Heart left ventricle (tissue), 16 donors: ENCODE measurements around the gene F2RL2. TPM values are rescaled to one million over a fixed set of nuclear protein-coding genes. Genes with fewer than 3 reads are reported as not detected.

Experiments
- ATAC-seq, 4 donors: fragments of 200-7000 bp; cut with Tn5 transposase; one replicate each; pipeline ENCODE4 v1.9.1; 2020 to 2022; ENCODE audit warnings: moderate library complexity in 4 of 4, mild to moderate bottlenecking in 3 of 4, moderate number of reproducible peaks in 1 of 4
- DNase-seq, 5 donors: peaks; one replicate each; pipeline ENCODE4 v3.0.0-alpha.2; 2020
- H3K27ac ChIP-seq, 12 donors: fragments of 200-600 bp; sonication (generic) in 4 of 12; one replicate each; pipeline versions ENCODE4 v1.5.0 to v1.8.0; 2016 to 2022; ENCODE audit warnings: mild to moderate bottlenecking in 2 of 12
- H3K27me3 ChIP-seq, 9 donors: fragments of 200-600 bp; sonication (generic) in 2 of 9; one replicate each; pipeline versions ENCODE4 v1.5.1 to v1.8.0; 2016 to 2022; ENCODE audit warnings: mild to moderate bottlenecking in 3 of 9
- H3K36me3 ChIP-seq, 9 donors: fragments of 200-600 bp; sonication (generic) in 2 of 9; one replicate each; pipeline versions ENCODE4 v1.5.0 to v1.8.0; 2018 to 2022; ENCODE audit warnings: mild to moderate bottlenecking in 2 of 9
- H3K4me1 ChIP-seq, 12 donors: fragments of 200-600 bp; sonication (generic) in 4 of 12; one replicate each; pipeline versions ENCODE4 v1.5.0 to v1.8.0; 2016 to 2022; ENCODE audit warnings: mild to moderate bottlenecking in 3 of 12
- H3K4me3 ChIP-seq, 12 donors: fragments of 200-600 bp; sonication (generic) in 4 of 12; one replicate each; pipeline versions ENCODE4 v1.5.0 to v1.8.0; 2017 to 2022; ENCODE audit warnings: mild to moderate bottlenecking in 9 of 12, moderate library complexity in 4 of 12
- H3K9me3 ChIP-seq, 12 donors: fragments of 200-600 bp; sonication (generic) in 4 of 12; one replicate each; pipeline versions ENCODE4 v1.5.0 to v1.8.0; 2016 to 2022; ENCODE audit warnings: mild to moderate bottlenecking in 1 of 12
- POLR2A ChIP-seq, 2 donors: fragments of 450-650 bp; IDR thresholded peaks; one replicate each; pipeline ENCODE4 v1.6.1; 2017; ENCODE audit warnings: antibody characterized with exemption in 2 of 2, mild to moderate bottlenecking in 2 of 2, moderate library complexity in 2 of 2
- WGBS, 4 donors: extraction: QIAGEN DNeasy Blood & Tissue Kit in 2 of 4; methylation state at CpG; one replicate each; pipeline versions ENCODE4 v1.1.5 to v1.1.7; 2013 to 2018; 5-methylcytosine and 5-hydroxymethylcytosine counted together
- intact Hi-C, 10 donors: fragments of 100-400 bp; cut with DNase I; formaldehyde crosslinking; loops; one replicate each; pipeline versions ENCODE4 v1.11.1 to v1.14.2; 2022
- polyA plus RNA-seq, 2 donors: library from polyadenylated mRNA; stranded (reverse); fragments of 200-250 nt; gene quantifications; one replicate each; pipeline ENCODE4 v1.2.3, GENCODE V29; 2013
- total RNA-seq, 9 donors: library from RNA; depleted of rRNA in 2 of 9; stranded (reverse); fragments of >200 nt in 2 of 9; fragmentation: NEBNext Ultra II Directional in 3 of 9; extraction: Animal tissue kit (Norgen Biotek cat#: 25700) in 3 of 9; gene quantifications; one replicate each; pipeline versions ENCODE4 v1.1.0 to v1.2.4, GENCODE V29; 2016 to 2023
- TF ChIP-seq, protein P1 (sequence below), 12 donors: fragments of 200-600 bp; sonication (generic) in 4 of 12; IDR thresholded peaks; one replicate each; pipeline versions ENCODE4 v1.5.0 to v1.8.0; 2018 to 2022; ENCODE audit warnings: antibody characterized with exemption in 12 of 12, mild to moderate bottlenecking in 5 of 12
- donor health status: ischemic (EF 13 %, LVEDD 7.1; RV severe dilation, severe dysfunction).
- donor health status: healthy with polysubstance abuse.
- donor health status: DM: no; HTN: yes; CAD: no.
- donor health status: DM: no; HTN: no; CAD: no.
- donor health status: ischemic (EF 25% LVEDD 6.9; RV normal size, moderate dysfunction).
- donor health status: ischemic (EF 25% LVEDD 5.7; RV mildly dilated, moderate dysfunction).
- donor health status: healthy.
- donor health status: DM: yes; HTN: yes; CAD: no.
- donor health status: ischemic (EF 35%, LVEDD 5.7; RV mildly dilated, moderate dysfunction).
- donor health status: nonischemic (EF 11% LVEDD 7.7; RV severe dilation, severe dysfunction).
- donor health status: DM: yes; HTN: yes; CAD: no.
- donor health status: PGD.
- donor health status: ischemic (EF 29% LVEDD 5.4; RV normal size, mild dysfunction).
- donor health status: nonischemic (EF 23%, LVEDD 6.1; RV moderate dilation, normal function).

Gene F2RL2
- total and polyA plus RNA-seq, 11 donors = 0.08 to 1.7 (median 0.52) TPM

DNA sequence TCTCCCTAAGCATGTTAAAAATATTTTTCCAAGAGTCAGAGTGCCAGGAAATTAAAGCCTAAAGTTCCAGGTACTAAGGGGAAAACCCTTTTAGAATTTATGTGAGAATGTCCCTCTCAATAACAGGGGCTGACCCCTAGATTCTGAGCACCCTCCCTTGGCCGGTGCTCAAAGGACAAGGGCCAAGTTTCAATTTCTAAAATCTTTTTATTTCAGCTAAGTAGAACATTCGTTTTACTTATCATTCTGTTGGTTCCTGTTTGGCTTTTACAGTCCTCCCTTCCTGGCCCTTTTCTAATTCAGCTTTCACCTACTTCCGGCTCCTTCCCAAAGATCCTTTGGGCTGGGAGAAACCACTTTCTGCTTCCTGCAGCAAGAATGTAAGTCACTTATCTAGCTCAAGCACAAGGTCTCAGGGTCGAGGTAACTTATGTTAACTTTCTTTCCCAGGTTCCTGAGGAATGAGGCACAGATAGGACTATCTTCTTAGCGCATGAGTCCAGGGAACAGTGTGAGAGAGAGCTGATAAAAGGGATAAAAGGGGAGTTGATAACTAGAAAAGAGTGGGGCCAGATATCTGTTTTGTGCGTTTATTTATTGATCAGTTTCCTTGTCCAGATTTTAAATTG is 34.6 kb upstream of the F2RL2 start:
- Histone ChIP-seq H3K27me3 (no peaks in the 10 kb centered on the region), H3K36me3 (peaks cover 0 to 57% (median 0%) of the 10 kb centered on the region in 9 donors), H3K27ac (peak overlapping the region in 5 of 12 donors; percentile 23 to 52 (median 35)), H3K4me1 (peaks cover 0 to 13% (median 2%) of the 10 kb centered on the region in 12 donors), H3K9me3 (no peaks in the 10 kb centered on the region), H3K4me3 (no peak overlapping the region)
- intact Hi-C loops = no loop called here
- WGBS, 4 donors = 29 to 43% (median 40%) methylated on average over 6 of the region's 6 CpGs
- DNase-seq (no peak), ATAC-seq (no peak)
- TF ChIP-seq POLR2A (IDR thresholded peaks at IDR 0.05) = no peak
- TF ChIP-seq, protein P1, sequence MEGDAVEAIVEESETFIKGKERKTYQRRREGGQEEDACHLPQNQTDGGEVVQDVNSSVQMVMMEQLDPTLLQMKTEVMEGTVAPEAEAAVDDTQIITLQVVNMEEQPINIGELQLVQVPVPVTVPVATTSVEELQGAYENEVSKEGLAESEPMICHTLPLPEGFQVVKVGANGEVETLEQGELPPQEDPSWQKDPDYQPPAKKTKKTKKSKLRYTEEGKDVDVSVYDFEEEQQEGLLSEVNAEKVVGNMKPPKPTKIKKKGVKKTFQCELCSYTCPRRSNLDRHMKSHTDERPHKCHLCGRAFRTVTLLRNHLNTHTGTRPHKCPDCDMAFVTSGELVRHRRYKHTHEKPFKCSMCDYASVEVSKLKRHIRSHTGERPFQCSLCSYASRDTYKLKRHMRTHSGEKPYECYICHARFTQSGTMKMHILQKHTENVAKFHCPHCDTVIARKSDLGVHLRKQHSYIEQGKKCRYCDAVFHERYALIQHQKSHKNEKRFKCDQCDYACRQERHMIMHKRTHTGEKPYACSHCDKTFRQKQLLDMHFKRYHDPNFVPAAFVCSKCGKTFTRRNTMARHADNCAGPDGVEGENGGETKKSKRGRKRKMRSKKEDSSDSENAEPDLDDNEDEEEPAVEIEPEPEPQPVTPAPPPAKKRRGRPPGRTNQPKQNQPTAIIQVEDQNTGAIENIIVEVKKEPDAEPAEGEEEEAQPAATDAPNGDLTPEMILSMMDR (IDR thresholded peaks at IDR 0.05) = no peak

DNA sequence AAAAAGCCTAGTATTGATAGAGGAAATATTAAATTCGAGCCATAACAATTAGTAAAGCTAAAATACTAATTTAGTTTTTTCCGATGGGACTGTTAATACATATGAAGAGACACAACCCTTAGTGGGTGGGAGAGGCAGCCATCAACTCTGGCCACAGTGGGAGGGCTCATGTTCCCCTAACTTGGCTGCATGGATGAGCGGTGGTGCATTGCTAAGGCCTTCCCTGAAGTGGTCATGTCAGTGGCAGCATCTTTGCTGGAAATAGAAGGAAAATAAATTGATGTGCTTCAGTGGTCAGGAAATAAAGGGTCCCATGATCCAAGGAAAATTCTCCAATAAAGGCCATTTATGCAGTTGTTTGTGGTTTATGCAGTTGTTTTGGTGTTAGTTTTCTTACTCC is 33.9 kb upstream of the F2RL2 start:
- peaks cover 0 to 13% (median 2%) of the 10 kb centered on the region in 12 donors for H3K4me1 ChIP-seq
- H3K4me3 ChIP-seq = no peak overlapping the region
- H3K27ac ChIP-seq = peak overlapping the region in 2 of 12 donors; percentile 23 to 52
- intact Hi-C loops = no loop called here
- WGBS, 4 donors = 93 to 96% (median 94%) methylated on average over 3 of the region's 3 CpGs
- H3K9me3 ChIP-seq = no peaks in the 10 kb centered on the region
- peaks cover 0 to 50% (median 0%) of the 10 kb centered on the region in 9 donors for H3K36me3 ChIP-seq
- no peak for TF ChIP-seq POLR2A (IDR thresholded peaks at IDR 0.05)
- TF ChIP-seq, protein P1 (IDR thresholded peaks at IDR 0.05) = no peak
- DNase-seq (no peak), ATAC-seq (no peak)
- H3K27me3 ChIP-seq = no peaks in the 10 kb centered on the region

DNA sequence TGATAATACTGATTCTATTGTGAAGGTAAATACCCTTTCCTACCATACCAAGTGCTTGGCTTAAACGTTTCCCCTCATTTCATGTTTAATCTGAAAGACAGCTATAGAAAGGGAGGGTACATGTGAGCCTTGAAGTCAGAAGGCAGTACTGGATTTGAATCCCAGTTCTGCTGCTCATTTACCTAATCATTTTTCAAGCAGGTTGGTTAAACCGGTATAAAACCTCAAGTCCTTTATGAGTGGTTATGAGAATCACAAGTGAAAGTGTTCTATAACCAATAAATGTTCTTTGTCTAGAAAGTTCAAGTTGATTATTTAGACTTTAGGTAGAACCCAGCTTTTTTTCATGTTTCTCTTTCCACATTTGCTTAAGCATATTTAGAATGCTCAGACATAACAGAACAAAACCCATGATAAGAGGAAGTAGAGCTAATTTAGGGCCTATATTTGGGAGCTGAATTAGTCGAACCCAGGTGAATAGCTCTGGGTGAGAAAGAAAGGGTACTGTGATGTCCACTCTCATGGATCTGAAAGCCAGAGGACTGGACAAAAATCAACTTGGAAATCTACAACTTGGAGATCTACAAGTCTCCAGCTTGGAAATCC is 29.7 kb upstream of the F2RL2 start:
- WGBS, 4 donors = 83 to 90% (median 85%) methylated on average over 3 of the region's 3 CpGs
- H3K9me3 ChIP-seq = peaks cover 0 to 26% (median 14%) of the 10 kb centered on the region in 12 donors
- intact Hi-C loops = no loop called here
- no peaks in the 10 kb centered on the region for H3K27me3 ChIP-seq
- H3K36me3 ChIP-seq = peaks cover 0 to 21% (median 0%) of the 10 kb centered on the region in 9 donors
- no peak overlapping the region for H3K27ac ChIP-seq
- no peak for ATAC-seq
- no peak for DNase-seq
- peaks cover 0 to 7% (median 0%) of the 10 kb centered on the region in 12 donors for H3K4me1 ChIP-seq
- H3K4me3 ChIP-seq = no peak overlapping the region
- TF ChIP-seq, protein P1 (IDR thresholded peaks at IDR 0.05) = no peak
- no peak for TF ChIP-seq POLR2A (IDR thresholded peaks at IDR 0.05)

DNA sequence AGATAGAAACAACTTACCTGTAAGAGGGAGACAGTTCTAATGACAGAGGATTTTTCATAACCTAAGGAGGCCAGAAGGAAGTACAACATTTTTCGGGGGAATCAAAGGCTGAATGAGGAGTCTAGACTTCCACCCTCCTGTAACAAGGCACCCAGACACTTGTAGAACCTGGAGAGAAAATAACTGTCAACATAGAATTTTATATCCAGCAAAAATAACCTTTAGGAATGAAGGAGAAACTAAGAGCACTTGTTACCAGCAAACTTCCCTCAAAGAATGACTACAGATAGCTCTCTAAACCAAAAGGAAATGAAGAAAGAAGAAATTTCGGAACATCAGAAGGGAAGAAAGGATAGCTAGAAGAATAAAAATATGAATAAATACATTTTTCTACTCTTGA is 25.9 kb upstream of the F2RL2 start:
- intact Hi-C loops = no loop called here

More for the DNA sequence above, 25.9 kb upstream of the F2RL2 start:
- Histone ChIP-seq H3K36me3 (peaks cover 0 to 7% (median 0%) of the 10 kb centered on the region in 9 donors), H3K9me3 (peaks cover 0 to 26% (median 14%) of the 10 kb centered on the region in 12 donors), H3K4me1 (no peaks in the 10 kb centered on the region), H3K27ac (no peak overlapping the region), H3K4me3 (no peak overlapping the region), H3K27me3 (no peaks in the 10 kb centered on the region)
- TF ChIP-seq POLR2A (IDR thresholded peaks at IDR 0.05) = no peak
- TF ChIP-seq, protein P1 (IDR thresholded peaks at IDR 0.05) = no peak
- no peak for DNase-seq
- 94 to 96% (median 95%) methylated on average over 2 of the region's 2 CpGs for WGBS, 4 donors
- no peak for ATAC-seq
